ENCODE data around the gene PIK3C2B. TPM values are rescaled to one million over a fixed set of nuclear protein-coding genes. Genes with fewer than 3 reads are reported as not detected.

The PIK3C2B gene
- total and polyA plus RNA-seq, 2 of the 8 experiments (the other 6 are each of a cell fraction or from before 2014, with no cell fraction given) = 20.4 to 36.7 TPM

DNA sequence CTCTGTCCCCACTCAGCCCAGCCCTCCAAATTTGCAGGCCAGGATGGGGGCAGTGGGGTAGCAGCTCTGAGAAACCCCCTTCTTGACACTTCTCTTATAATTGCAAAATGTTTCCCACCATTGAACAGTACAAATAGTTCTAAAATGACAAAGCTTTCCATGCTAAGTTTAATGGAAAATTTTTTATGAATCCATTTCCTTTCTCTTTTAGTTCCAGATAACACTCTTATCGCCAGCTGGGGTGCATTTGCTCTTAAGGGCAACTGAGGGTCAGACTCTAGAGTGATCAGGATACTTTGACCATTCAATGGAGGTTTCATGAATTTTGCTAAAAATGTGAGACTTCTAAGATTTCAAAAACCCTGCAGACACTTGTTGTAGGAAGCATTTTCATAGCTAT is 29.9 kb downstream of the PIK3C2B start (continued):
- TF ChIP-seq CHD7 (IDR thresholded peaks at IDR 0.05; ENCODE audit: insufficient replicate concordance, low read length) = no peak
- no peak for TF ChIP-seq ATF2 (IDR thresholded peaks at IDR 0.05; ENCODE audit: low read length)
- TF ChIP-seq GABPA (IDR thresholded peaks at IDR 0.05; ENCODE audit: borderline replicate concordance, insufficient read depth, low read length) = no peak
- no peak for TF ChIP-seq ASH2L (IDR thresholded peaks at IDR 0.05; ENCODE audit: low read length)
